Right kidney (tissue), 9 donors: ENCODE data around the gene VDR.

Experiments
- DNase-seq: peaks from one replicate; pipeline ENCODE4 v3.0.0-alpha.2; 2016
- long read RNA-seq, 8 donors: transcript quantifications; one replicate each; lab custom pipeline, GENCODE V29; 2026

The VDR gene
- long read RNA-seq, donor 1: 0 reads
- long read RNA-seq, donor 2, full-length matches to known transcripts: 1 of 1 reads
- long read RNA-seq, donor 2, partial matches to known transcripts: 0 of 1 reads
- long read RNA-seq, donor 2, other reads (novel, unspliced or antisense): 0 of 1 reads
- long read RNA-seq, donor 3: 0 reads
- long read RNA-seq, donor 4: 0 reads
- long read RNA-seq, donor 5, full-length matches to known transcripts: 2 of 2 reads
- long read RNA-seq, donor 5, partial matches to known transcripts: 0 of 2 reads
- long read RNA-seq, donor 5, other reads (novel, unspliced or antisense): 0 of 2 reads
- long read RNA-seq, donor 6, partial matches to known transcripts: 0 of 1 reads
- long read RNA-seq, donor 6, other reads (novel, unspliced or antisense): 0 of 1 reads
- long read RNA-seq, donor 7: 0 reads
- long read RNA-seq, donor 8: 0 reads

- peak; percentile 89 for DNase-seq
These were observed at the start of gene VDR for GRCh38 chr12:47904713-47905709. VDR (minus strand) TSS chr12:47904994; CDS start chr12:47879113, 25,881 bp downstream.

GRCh38 chr12:47954058-47954457 is 49.3 kb upstream of the VDR start:
- no peak for DNase-seq

- DNase-seq: no peak
These were observed 46.2 kb upstream of the VDR start for GRCh38 chr12:47950856-47951468.

GRCh38 chr12:47949441-47950341 is 44.9 kb upstream of the VDR start:
- DNase-seq: peak; percentile 52

GRCh38 chr12:47947341-47947740 is 42.5 kb upstream of the VDR start:
- DNase-seq: peak; percentile 62

GRCh38 chr12:47946413-47947323 is 41.9 kb upstream of the VDR start:
- peak; percentile 50 for DNase-seq

- DNase-seq: no peak
These were observed 40.5 kb upstream of the VDR start for GRCh38 chr12:47945341-47945728.

- DNase-seq: no peak
These were observed 40.0 kb upstream of the VDR start for GRCh38 chr12:47944685-47945340.

- no peak for DNase-seq
These were observed 39.0 kb upstream of the VDR start for GRCh38 chr12:47943623-47944340.

- peak; percentile 54 for DNase-seq
These were observed 37.9 kb upstream of the VDR start for GRCh38 chr12:47942614-47943225.

GRCh38 chr12:47941871-47942613 is 37.2 kb upstream of the VDR start:
- peak; percentile 79 for DNase-seq

GRCh38 chr12:47941475-47941780 is 36.6 kb upstream of the VDR start:
- DNase-seq: no peak

GRCh38 chr12:47940773-47941474 is 36.1 kb upstream of the VDR start:
- no peak for DNase-seq

GRCh38 chr12:47939009-47939601 is 34.3 kb upstream of the VDR start:
- no peak for DNase-seq

GRCh38 chr12:47938594-47938993 is 33.8 kb upstream of the VDR start:
- no peak for DNase-seq

- no peak for DNase-seq
These were observed 33.3 kb upstream of the VDR start for GRCh38 chr12:47938093-47938492.

- DNase-seq: no peak
These were observed 30.4 kb upstream of the VDR start for GRCh38 chr12:47935184-47935583.
